SIG-M5 treated with dmso at 0.1 percent for 504 hours (cell line): Measurements from ENCODE around the gene RFC2.
A peak's percentile ranks its signal among the peaks of the same experiment; 100 is the strongest.
"Not testable (repeated sequence)": the region's sequence is repeated elsewhere in the genome, so short reads cannot be mapped to it uniquely, and the experiment has no call there.

Experiments
- DNase-seq: peaks from one replicate; lab custom pipeline; 2025; ENCODE audit not compliant: unreplicated experiment; lab: John Stamatoyannopoulos, UW

Gene RFC2

DNA sequence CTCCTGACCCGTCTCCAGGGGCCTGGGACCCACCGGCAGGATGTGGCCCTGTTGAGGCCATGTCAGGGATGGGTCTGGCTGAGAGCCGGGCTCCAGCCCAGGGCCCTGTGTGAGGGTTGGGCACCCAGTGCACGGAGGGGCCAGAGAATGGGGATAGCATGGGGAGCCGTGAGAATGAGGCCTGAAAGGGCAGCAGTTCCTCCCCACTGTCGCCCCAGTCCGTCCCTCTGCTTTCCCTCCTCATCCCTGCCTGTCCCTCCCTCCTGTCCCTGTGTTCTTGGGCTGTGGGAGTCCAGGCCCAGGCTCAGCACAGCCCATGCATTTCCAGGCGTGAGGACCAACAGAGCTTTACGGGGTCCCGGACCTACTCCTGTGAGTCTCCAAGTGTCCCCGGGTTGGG lies 34.8 kb downstream of the RFC2 start:
- DNase-seq, result no peak

DNA sequence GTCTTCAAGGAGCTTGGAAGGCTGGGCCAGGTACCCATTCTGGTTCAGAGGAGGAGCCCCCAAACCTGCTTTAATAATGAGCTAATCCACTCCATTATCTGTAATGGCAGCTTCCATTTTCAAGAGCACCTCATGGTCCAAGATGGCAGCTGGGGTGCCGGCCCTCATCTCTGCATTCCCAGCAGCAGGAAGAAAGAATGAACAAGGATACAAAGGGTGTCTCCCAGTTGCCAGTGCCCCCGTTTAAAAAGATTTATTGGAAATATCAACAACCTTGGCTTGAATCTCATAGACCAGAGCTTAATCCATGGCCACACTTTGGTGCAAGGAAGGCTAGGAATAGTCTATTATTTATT lies 35.9 kb downstream of the RFC2 start:
- DNase-seq, result no peak

DNA sequence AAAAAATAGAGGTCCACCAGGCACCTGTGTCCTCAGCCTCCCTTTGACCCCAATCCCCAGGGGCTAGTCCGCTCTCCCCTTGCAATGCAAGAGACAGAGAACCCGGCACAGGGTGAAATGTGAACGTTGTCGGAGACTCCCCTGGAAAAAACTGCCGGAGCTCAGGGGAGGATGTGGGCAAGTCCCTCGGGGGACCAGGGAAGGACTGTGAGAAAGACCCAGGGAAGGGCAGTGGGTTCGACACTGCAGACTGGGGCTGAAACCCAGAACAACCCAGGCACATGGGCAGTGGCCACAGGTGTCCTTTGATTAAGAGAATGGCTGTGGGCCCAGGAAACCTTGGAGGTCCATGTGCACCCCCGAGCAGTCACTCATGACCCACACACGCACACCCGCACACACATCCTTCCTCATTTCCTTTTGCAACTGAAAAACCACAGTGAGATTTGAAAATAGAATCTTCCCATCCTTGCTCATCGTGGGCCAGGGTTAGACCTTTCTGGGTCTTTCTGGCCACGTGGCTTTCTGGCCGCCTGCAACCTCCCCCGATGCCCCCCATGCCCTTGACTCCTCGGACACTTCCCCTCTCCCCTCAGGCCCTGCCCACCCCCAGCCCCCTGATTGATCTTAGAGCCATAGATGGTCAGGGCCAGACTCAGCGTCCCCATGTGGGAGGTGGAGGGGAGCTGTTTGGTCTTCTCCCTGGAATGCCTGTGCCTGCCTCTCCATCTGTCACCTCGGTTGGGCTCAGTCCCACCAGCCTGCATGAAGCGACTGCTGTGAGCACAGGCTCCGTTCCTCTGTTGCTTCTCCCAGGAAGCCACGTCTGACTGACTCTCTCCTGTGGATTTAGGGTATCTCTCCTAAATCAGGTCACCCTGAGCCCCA lies 36.5 kb downstream of the RFC2 start:
- DNase-seq, result peak; percentile 95

DNA sequence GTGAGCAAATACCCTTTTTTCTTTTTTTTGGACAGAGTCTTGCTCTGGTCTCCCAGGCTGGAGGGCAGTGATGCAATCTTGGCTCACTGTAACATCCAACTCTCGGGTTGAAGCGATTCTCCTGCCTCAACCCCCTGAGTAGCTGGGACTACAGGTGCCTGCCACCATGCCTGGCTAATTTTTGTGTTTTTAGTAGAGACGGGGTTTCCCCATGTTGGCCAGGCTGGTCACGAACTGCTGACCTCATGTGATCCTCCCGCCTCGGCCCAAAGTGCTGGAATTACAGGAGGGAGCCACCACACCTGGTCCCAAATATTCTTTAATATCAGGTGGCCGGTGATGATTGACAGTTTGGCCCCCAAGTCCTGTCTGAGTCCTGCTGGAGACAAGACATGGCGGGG lies 37.8 kb downstream of the RFC2 start:
- peak; percentile 81 for DNase-seq

DNA sequence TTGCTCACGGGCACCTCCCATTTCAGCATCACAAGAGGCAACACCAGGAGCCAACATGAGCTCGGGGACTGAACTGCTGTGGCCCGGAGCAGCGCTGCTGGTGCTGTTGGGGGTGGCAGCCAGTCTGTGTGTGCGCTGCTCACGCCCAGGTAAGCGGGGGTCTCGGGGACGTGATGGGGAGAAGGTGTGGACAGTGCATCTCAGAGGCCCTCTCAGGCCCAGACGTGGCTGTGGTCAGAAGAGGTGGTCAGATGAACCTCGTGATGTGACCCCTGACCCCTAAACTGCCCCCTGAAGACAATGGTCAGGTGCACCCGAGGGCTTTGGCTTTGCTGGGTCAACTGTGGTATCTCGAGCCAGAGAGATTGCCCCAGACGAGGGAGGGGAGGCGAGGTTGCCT lies 38.3 kb downstream of the RFC2 start:
- DNase-seq, result no peak

DNA sequence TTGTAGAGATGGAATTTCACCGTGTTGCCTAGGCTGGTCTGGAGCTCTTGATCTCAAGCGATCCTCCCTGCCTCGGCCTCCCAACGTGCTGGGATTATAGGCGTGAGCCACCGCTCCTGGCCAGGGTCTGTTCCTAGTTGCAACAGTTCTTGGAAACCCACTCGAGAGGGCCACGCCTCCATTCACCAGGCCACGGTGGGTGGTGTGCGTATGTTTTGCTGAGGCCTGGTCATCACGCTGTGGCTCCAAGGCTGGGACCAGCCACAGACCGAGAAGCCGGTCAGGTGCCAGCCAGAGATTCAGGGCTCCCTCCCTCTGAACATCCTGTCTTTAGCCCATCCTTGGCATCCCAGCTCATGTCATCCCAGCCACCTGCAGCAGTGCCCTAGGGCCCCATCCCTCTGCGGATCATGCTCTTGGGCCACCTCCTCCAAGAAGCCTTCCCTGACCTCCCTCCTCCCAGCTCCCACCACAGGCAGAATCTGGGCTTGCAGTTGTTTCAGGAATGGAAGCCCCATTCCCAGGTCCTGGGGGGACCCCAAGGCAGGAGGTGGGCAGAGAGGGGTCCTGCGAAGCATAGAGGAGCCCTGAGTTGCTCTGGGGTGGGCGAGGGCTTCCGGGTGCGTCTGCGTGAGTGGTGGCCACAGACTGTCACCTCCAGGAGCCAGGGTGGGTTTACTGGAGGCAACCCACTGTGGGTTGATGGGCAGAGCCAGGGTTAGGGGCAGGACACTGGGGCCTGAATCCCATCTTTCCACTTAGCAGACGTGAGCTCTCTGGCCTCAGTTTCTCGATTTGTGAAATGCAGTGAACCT lies 39.2 kb downstream of the RFC2 start:
- DNase-seq, result no peak

DNA sequence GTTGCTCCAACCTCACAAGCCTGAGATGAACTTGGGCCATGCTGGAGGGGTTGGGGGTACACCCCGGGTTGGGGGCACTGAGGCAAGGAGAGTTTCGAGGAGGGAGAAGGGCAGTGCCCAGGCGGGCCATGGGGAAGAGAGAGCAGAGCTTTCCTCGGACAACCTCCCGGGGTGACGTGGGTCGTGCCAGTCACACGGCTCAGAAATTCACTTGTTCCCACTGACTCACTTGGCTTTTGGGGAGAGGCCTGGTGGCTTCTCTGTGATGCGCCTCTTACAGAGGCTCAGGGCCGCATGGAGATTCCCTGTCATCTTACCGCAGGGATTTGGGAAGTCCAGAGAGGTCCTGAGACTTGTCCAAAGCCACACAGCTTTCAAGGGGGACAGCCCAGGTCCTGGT lies 41.5 kb downstream of the RFC2 start:
- no peak for DNase-seq

DNA sequence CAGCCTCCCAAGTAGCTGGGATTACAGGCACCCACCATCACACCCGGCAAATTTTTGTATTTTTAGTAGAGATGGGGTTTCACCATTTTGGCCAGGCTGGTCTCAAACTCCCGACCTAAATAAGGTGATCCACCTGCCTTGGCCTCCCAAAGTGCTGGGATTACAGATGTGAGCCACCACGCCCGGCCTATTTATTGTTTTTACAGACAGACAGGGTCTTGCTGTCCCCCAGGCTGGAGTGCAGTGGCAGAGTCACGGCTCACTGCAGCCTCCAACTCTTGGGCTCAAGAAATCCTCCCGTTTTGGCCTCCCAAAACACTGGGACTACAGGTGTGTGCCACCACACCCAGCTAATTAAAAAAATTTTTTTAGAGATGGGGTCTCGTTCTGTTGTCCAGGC lies 46.0 kb downstream of the RFC2 start:
- DNase-seq, result not testable (repeated sequence)

DNA sequence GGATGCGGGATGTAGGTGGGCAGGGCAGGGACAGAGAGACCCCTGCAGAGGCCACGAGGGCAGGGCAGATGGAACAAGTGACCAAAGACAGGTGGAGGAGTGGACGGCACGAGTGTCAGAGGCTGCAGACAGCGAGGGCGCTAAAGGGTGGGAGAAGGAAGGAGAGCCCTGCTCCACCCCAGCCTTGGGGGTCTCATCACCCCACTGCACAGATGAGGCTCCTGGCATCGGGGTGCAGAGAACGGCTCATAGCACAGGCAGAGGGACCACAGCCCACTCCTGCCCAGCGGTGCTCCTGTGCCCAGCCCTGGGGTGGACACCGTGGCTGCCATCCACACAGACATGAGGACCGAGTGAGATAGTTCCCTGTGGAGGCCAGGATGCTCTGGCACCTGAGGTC lies 46.6 kb downstream of the RFC2 start:
- no peak for DNase-seq

DNA sequence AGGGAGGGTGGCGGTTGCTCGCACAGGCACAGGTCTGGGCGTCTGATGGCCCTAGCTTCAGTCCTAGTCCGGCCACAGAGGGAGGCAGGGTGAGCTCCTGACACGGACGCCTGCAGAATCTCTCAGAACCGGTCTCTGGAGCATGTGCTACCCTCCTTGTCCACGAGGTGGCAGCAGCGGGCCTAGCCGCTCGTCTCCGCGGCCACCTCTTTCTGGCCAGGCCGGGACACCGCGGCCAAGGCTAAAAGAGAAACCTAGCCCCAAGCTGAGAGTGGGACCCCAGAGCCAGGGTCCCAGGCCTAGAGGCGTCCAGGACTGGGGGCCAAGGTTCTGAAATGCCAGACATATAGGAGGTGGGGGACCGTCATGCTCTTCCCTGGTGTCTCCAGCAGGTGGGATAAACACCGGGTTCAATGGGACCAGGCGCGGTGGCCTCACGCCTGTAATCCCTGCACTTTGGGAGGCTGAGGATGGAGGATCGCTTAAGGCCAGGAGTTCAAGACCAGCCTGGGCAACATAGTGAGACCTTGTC lies 47.5 kb downstream of the RFC2 start:
- peak; percentile 69 for DNase-seq

DNA sequence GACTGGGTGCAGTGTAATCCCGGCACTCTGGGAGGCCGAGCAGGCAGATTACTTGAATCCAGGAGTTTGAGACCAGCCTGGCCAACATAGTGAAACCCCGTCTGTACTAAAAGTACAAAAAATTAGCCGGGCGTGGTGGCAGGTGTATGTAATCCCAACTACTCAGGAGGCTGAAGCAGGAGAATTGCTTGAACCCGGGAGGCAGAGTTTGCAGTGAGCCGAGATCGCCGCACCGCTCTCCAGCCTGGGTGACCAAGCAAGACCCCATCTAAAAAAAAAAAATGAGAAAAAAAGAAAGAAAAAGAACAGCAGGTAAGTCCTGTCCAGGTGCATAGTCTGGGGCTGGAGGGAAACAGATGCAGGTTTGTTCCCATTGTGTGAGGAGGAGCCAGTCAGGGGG lies 48.1 kb downstream of the RFC2 start:
- DNase-seq, result not testable (repeated sequence)

DNA sequence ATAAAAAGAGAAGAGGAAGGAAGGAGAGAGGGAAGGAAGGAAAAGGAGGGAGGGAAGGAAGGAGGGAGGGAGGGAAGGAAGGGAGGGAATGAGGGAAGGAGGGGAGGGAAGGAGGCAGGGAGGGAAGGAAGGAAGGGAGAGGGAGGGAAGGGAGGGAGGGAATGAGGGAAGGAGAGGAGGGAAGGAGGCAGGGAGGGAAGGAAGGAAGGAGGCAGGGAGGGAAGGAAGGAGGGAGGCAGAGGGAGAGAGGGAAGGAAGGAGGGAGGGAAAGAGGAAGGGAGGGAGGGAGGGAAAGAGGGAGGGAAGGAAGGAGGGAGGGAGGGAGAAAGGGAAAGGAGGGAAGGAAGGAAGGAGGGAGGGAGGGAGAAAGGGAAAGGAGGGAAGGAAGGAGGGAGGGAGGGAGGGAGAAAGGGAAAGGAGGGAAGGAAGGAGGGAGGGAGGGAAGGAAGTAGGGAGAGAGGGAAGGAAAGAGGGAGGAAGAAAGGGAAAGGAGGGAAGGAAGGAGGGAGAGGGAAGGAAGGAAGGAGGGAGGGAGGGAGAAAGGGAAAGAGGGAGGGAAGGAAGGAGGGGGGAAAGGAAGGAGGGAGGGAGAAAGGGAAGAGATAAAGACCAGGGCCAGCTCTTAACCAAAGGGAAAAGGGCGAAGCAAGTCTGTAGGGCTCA lies 50.1 kb downstream of the RFC2 start:
- DNase-seq, result no peak

DNA sequence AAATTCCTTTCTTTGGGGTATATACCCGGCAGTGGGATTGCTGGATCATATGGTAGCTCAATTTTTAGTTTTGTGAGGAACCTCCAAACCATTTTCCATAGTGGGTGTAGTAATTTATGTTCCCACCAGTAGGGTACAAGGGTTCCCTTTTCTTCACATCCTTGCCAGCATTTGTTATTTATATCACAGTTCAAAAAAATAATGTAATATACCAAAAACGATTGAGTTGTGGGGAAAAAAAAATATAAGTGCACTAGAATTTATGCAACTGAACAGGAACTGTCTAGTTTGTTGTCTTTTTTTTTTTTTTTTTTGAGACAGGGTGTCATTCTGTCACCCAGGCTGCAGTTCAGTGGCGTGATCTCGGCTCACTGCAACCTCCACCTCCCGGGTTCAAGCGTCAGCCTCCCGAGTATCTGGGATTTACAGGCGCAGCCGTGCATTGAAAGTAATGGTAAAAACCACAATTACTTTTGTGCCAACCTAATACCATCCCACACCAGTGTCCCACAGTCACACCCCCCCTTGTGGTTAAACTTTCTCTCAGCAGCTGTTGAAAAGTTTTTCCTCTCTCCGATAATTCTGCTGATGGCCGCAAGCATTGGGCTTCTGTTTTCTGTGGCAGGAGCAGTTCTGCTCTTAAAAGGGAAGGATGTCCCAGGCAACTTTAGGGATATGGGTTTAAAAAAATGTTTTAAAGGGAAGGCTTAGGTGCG lies 51.2 kb downstream of the RFC2 start:
- DNase-seq, result peak; percentile 75

DNA sequence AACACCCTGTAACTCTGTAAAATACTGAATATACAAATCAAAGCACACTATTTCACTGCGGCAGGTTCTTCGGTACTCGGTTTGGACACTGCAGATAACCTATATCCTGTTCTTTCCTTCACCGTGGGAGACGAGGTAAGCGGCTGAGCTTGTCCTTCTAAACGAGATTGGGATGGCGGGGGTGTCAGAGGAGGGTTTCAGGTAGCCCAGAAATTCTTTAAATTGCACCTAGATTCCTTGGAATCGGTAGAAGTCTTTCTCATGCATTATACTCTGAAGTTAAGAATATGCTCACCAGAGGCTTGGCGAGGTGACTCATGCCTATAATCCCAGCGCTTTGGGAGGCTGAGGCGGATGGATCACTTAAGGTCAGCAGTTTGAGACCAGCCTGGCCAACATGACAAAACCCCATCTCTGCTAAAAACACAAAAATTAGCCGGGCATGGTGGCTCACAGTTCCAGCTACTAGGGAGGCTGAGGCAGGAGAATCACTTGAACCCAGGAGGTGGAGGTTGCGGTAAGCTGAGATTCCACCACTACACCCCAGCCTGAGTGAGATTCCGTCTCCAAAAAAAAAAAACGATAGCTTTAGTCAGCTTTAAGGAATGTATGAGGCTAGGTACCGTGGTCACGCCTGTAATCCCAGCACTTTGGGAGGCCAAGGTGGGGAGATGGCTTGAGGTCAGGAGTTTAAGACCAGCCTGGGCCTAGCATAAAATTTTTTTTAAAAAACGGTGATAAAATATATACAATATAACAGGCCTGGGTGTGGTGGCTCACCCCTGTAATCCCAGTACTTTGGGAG lies 54.4 kb downstream of the RFC2 start:
- no peak for DNase-seq

DNA sequence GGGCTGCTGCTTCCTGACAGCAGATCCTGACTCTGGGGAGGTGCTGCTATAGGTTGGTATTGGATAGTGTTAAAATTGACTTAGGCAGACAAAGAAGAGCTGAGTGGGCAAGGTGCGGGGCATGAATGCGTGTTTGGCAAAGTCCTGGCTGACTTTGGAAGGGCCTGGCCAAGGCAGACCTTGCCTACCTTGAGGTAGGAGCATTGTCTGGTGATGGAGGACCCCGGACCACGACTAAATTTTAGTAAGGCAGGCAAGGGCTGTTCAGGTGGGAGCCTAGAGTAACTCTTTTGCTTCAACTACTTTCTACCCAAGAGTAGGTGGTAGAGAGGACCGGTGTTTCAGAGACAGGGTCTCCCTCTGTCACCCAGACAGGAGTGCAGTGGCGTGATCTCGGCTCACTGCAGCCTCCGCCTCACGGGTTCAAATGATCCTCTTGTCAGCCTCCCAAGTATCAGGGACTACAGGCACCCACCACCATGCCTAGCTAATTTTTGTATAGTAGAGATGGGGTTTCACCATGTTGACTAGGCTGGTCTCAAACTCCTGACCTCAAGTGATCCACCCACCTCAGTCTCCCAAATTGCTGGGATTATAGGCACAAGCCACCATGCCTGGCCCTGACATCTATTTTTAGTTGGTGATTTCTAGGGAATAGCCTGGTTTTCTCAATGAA lies 56.6 kb downstream of the RFC2 start:
- no peak for DNase-seq

DNA sequence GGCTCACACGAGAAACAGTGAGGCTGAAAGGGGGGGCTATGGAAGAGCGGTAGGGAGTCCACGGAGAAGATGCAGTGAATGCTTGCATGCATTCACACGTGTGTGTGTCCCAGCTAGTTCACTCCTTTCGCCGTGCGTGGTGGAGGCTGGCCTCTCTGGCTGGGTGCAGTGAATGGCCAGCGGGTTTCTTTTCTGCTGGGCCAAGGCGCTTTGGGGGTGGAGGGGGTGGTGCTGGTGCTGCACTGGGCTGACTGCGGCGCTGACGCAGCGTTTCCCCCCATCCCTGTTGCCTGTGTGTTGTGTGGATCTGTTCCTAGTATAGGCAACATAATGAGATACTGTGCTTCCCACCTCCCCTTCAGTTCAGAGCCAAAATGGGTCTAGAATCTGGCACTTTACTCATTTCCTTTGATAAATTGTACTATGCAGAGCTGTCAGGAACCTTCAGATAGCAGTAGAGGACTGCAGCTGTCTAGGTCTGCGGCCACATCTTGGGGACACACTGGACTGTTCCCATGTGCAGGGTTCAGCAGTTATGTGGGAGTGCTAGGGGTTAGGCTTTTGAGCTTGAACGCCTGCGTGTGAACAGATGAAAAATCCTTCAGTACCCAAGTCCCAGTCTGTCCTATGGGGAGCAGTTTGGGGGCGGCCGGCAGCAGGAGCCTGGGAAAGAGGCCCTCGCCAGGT lies 58.1 kb downstream of the RFC2 start:
- not testable (repeated sequence) for DNase-seq

DNA sequence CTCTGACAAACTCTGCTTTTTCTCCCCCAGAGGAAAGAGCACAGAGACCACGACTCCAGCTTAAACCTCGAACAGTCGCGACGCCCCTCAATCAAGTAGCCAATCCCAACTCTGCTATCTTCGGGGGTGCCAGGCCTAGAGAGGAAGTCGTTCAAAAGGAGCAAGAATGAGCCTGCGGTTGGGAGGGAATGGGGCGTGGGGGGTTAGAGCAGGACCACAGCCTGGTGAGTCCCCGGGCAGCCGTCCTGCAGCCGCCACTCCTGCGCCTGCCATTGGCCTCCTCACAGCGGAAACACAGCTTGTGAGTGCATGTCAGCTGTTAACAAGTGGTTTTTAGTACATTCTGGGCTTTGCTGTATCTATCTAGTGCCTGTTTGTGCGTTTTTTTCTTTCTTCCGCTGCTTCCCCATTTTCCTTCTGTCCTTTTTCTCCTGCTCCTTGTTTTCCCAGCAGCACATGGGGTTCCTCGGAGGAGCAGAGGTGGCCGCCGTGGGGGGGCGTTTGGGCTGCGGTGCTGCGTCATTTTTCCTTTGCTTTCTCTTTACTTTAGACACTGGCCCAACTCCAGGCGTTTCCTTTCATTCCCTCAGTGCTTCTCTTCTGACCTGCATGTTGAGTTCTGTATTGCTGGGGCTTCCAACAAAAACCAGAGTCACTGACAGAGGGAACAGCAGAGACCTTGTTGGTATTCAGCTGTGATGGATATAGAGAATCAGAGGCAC lies 58.9 kb downstream of the RFC2 start:
- not testable (repeated sequence) for DNase-seq

DNA sequence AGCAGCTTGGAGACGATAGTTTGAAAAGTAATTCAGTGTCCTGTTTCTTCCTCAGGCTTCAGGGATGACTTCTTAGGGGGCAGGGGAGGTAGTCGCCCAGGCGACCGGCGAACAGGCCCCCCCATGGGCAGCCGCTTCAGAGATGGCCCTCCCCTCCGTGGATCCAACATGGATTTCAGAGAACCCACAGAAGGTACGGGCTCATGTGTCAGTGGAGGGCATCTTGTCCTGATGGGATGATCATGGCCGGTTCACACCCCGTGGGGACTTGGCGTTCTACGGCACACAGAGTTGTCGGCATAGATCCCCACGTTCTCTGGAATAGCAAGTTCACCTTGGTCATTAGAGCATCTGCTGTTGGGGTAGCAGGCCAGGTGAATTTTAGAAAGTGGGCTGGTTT lies 59.5 kb downstream of the RFC2 start:
- no peak for DNase-seq
